ENCODE measurements around the gene LHFPL6.

- TF ChIP-seq POLR2AphosphoS5 (IDR thresholded peaks at IDR 0.05; ENCODE audit: low read depth, low read length) (no peak), TAF1 (IDR thresholded peaks at IDR 0.05; ENCODE audit: borderline replicate concordance, insufficient read depth, low read length) (no peak), SIN3A (IDR thresholded peaks at IDR 0.05; ENCODE audit: borderline replicate concordance, insufficient read depth, low read length) (no peak), FOXP2 (optimal IDR thresholded peaks at IDR 0.05; ENCODE audit: borderline replicate concordance, extremely low read depth, extremely low read length, insufficient read depth) (no peak)
- TF ChIP-seq, protein P1, sequence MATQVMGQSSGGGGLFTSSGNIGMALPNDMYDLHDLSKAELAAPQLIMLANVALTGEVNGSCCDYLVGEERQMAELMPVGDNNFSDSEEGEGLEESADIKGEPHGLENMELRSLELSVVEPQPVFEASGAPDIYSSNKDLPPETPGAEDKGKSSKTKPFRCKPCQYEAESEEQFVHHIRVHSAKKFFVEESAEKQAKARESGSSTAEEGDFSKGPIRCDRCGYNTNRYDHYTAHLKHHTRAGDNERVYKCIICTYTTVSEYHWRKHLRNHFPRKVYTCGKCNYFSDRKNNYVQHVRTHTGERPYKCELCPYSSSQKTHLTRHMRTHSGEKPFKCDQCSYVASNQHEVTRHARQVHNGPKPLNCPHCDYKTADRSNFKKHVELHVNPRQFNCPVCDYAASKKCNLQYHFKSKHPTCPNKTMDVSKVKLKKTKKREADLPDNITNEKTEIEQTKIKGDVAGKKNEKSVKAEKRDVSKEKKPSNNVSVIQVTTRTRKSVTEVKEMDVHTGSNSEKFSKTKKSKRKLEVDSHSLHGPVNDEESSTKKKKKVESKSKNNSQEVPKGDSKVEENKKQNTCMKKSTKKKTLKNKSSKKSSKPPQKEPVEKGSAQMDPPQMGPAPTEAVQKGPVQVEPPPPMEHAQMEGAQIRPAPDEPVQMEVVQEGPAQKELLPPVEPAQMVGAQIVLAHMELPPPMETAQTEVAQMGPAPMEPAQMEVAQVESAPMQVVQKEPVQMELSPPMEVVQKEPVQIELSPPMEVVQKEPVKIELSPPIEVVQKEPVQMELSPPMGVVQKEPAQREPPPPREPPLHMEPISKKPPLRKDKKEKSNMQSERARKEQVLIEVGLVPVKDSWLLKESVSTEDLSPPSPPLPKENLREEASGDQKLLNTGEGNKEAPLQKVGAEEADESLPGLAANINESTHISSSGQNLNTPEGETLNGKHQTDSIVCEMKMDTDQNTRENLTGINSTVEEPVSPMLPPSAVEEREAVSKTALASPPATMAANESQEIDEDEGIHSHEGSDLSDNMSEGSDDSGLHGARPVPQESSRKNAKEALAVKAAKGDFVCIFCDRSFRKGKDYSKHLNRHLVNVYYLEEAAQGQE (IDR thresholded peaks at IDR 0.05; ENCODE audit: insufficient read depth in 1 of 2, low read depth in 2 of 2, low read length in 2 of 2): no peak
Measured at GRCh38 chr13:39329182-39329639, 273.8 kb downstream of the LHFPL6 start.
